CD4-positive, alpha-beta T cell treated with Interferon alpha-2 for 1 hour (primary cell): ENCODE data around the gene ZBTB7C.

Source experiments
- DNase-seq, 2 donors: peaks; one replicate each; pipeline ENCODE4 v3.0.0-alpha.2; 2020 to 2022

ZBTB7C gene

DNA sequence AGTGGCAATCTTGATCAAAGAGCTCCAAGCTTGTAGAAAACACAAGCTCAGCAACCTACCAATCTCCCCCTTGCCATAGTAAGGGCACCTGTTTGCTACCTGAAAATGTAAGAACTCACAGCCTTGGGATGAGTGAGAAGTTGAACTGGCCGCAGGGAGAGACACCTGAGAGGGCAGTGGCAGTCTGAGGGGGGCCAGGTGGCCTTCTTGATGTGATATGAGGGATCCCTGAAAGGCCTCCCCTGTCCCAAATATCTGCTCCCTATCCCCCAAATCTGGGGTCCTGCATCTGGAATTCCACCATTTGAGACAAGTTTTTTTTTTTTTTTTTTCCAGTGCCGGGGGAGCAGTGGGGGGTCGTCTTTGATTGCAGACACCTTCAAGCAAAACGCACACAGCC, 248.6 kb downstream of the ZBTB7C start:
- no peak for DNase-seq

DNA sequence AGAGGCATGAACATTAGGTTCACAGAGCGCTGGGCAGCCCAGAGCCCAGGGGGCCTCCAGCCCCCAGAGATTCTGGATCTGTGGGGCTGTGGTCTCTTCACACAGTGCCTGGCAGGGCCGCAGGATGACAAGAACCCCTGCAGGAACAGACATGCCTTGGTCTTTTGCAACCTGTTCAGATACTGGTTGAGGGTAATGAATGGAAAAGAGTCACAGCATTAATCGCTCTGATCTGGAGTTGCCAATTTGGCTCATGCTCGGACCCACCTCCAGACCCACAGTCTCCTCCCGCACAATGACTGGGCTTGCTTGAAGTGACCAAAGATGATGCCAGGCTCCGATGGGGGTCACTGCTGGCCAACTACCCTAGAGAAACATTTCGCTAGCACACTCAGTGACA, 249.4 kb downstream of the ZBTB7C start:
- no peak for DNase-seq

DNA sequence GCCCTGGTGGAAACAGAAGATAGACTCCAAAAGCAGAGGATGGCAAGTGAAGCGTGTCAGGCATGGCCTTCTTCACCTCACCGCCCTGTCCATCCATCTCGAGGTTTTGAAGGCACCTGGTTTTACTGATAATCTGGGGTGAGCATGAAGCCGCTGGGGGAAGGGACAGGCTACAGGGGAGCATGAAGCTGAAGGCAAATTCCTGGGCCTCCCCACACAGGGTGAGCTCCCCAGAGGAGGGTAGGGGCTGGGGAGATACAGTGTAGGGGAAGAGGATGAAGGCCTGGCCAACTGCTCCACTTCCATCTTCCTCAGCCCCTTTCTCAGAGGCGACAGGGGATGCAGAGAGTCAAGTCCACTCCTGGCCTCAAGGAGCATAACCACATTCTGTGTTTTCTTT, 250.5 kb downstream of the ZBTB7C start:
- DNase-seq: no peak

DNA sequence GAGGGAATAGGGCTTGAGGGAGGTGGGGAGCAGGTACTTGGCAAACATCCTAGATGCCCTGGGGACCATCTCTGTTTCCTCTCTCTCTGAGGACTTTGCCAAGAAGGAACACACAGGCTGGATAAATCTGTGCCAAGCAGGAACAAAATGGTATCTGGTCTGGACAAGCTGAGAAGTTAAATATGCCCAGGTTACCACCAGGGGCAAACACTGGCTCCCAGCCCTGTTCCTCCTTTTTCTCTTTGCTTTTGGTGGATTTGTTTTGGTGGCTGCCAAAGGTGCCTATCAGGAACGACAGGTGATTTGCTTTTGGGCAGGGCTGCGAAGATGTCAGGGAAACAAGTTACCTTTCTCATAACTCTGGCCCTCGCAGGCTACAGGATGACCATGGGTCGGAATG, 251.2 kb downstream of the ZBTB7C start:
- DNase-seq: no peak

DNA sequence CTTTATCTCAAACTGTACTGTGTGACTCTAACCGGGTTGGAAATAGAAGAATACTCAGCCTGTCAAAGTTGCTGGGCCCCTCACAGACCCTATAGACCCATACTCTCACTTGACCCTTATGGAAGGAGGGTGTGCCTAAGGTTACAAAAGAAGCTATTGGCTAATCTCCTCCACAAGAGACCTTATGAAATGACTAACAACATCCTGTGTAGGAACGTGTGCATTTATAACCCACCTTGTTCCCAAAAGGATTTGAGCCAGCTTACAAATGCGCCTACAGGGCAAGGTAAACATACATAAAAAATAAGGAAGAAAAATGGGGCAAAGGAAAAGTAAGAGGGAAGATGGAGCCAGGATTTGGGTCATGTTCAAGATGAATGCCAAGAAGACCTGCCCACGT, 253.3 kb downstream of the ZBTB7C start:
- no peak for DNase-seq

DNA sequence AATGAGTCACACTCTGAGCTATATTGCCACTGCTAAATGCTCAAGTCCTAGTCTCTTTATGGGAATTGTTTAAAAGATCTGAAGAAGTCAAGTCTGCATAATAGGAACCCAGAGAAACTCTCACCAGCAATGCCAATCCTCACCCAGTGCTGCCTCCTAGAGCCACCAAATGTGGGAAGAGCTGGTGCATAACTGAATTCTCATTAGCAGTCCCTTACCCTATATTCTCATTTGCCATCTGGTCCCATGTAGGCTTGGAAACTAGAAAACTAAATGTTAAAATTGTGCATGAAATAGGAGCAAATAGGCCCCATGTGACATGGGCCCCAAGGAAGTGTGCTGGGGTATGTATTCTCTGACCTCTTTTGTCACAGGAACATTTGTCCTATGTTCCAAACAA, 254.4 kb downstream of the ZBTB7C start:
- DNase-seq: no peak

DNA sequence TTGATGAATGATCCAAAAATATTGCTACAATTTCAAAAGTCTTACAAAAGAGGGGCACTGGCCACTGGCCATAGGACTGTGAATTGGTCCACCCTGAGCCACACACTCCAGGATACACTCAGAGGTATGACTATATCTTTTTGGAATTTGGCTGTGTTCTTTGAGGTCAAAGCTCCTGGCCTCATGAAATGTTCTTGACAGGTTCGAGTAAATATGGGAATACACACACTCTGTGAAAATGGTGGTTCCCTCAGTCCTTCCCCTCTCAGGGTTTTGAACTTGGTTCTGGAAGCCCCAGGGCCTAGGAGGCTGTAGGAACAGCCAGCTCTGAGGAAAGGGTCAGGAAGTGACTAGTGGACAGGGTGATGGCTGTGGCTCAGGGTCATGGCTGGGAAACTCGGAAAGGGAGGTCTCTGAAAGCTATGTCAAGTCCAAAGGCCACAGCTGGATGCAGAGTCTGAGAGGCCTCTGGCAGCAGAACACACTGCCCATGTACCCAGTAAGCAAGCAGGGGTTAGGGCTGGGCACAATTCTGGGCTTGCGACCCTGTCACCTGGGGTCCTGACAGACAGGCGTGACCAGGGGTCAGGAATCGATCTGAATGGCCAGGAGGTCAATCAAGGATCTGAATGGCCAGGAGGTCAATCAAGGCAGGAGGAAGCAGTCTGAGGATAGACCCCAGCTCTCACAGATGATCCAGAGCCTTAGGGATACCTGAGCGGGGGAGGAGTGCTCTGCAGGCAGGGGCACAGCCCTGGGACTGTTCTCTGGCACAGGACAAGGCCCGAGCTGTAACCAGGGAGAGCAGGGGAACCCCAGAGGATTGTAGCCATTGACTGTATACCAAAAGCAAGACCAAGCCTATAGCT, 255.3 kb downstream of the ZBTB7C start:
- no peak for DNase-seq

DNA sequence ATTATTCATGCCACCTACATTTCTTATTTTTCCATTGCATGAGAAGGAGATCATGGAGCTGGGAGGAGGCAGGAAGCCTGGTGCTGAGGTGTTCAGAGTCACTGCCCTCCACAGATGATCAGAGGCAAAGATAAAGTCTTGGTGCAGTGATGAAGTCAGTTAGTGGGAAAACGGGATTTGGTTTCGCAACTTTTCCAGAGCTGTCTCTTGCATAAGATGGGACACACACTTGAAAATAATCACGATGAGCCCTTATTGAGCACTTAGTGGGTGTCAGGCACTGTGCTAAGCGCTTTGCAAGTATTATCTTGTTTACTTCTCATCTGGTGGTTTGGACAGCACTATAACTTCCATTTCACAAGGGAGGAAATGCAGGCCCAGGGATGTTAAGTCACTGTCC, 256.6 kb downstream of the ZBTB7C start:
- no peak for DNase-seq

DNA sequence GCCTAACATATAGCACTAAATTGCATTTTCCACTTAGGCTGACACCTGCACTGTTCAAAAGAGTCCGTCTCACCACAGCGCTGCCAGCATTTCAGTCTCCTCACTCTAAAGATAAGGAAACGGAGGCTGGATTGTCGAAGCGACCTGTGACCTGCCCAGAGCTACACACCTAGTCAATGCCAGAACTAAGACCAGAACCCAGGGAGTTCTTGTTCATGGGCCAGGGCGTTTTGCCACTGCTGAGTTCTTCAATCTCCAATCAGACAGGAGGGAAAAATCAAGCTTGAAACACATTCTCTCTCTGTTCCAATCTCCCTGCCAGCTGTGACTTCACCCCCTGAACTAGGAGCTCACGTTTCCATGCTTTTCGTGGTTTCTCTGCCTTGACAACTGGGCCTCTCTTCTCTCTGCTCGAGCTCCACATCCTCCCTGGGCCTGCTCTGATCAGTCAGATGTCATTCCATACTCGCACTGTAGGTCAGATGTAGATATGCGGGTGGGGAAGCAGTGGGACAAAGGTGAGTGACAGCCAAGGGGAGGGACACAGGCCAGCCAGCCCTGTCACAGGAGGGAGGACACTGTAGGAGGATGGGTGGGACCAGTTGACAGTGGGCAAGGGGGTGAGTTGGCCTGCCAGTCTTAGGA, 257.6 kb downstream of the ZBTB7C start:
- no peak for DNase-seq

DNA sequence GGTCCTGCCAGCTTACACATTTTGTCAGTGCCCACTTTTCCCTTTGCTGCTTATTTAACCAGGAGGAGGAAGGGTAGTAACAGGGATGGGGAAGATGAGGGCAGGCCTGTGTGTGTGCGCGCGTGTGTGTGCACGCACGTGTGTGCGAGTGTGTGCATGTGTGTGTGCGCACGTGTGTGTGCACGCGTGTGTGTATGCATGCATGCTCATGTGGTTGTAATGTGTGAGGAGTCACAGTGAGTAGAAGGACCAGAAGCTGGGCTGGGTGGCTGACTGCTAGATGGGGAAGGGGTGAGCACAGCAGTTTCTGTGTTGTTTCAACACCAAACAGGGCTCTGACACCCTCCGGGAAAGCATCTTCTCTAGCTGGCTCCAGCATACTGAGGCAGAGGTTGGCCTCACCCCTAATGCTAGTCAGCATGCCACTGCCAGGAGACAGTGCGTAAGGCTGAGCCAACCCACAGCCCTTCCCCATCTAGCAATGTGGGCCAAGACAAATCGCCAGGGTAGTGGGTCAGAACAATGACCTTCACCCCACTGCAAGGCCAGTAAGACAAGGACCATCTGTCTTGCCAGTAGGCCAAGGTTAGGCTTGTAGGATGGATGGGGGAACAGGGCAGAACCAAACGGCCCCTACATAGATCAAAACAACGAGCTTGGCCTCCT, 260.0 kb downstream of the ZBTB7C start:
- no peak for DNase-seq

DNA sequence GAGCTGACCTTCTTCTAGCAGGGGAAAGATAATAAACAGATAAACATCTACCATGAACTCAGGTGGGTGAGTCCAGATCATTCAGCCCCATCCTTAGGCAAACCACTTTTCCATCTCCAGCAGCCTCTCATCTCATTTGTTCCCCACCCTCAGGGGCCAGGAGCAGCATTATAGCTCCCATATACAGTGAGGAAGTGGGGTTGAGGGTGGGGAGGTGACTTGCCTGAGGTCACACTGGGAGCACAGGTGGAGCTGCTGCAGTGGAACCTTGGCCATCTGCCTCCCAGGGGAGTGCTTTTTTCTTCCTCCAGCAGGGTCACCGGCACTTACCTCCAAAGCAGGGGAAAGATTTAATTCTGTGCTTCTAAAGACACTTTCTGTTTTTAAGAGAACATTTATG, 266.2 kb downstream of the ZBTB7C start:
- no peak for DNase-seq

DNA sequence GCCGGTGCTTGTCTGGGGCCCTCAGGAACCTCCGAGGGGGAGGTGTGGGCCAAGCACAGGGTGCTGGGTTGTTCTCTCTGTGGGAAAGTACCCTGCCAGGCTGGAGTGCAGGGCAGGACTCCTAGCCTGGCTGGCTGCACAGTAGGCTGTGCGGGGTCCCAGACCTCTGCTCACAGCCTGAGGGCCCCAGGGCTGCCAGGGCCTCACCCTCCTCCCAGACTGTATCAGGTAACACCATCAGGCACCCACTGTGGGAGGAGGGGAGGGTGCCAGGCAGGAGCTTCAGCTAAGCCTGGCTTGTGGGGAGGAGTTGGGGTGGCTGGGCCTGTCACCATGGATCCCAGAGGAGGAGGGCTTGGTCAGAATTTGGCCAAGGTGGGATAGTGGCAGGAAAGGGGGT, 266.8 kb downstream of the ZBTB7C start:
- no peak for DNase-seq

DNA sequence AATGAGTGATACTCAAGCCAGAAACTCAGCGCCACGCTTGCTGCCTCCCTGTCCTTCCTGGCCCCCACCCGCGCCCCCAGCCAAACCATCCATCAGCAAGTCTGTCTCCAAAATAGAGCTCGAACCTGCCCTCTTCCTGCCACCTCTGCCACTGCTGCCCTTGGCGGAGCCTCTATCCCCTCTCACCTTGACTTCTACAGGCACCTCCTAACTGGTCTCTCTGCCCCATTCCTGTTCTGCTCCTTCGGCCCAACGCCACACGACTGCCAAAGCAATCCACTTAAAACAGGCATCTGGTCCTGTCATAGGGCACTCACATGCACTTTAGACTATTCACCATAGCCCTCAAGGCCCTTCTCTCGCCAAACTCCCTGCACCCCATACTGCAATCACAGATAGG, 268.5 kb downstream of the ZBTB7C start:
- no peak for DNase-seq

DNA sequence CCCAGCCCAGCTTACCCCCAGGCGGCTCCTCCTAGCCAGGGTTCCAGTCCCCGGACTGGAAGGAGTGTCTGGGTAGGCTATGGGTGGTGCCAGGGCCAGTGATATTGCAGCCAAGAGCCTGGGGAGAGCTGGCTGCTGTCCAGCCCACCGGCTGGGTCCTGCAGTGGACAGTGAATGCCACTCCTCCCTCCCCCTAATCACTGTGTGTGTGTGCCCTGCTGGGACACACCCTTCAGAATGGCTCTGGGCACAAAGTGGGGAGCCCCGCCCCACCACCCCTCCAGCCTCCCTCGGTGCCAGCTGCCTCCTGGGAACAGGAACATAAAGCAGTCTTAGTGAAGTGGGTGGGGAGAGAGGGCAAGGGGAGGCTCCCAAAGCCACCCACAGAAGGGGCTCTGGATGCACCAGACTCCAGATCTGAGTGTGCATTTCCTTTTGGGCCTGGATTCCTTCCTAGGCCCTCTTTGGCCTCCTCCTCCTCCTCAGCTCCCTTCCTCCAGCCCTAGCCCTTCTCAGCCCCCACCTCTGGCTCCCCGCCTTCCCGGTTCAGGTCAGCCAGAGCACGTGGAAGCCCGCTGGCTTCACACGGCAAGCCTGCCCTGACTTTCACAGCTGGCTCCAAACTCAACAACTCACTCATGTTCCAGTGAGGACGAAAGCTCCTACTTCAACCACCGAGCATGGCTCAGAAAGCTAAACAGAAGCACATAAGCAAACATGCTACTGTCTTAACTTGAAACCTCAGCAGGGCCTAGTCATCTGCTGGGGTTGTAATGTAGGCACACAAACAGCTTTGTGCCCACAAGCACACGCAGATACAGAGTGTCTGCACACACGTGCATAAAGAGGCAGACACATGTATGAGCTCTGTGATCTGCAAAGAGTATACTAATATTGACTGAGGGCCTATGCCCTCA, 269.5 kb downstream of the ZBTB7C start:
- no peak for DNase-seq

DNA sequence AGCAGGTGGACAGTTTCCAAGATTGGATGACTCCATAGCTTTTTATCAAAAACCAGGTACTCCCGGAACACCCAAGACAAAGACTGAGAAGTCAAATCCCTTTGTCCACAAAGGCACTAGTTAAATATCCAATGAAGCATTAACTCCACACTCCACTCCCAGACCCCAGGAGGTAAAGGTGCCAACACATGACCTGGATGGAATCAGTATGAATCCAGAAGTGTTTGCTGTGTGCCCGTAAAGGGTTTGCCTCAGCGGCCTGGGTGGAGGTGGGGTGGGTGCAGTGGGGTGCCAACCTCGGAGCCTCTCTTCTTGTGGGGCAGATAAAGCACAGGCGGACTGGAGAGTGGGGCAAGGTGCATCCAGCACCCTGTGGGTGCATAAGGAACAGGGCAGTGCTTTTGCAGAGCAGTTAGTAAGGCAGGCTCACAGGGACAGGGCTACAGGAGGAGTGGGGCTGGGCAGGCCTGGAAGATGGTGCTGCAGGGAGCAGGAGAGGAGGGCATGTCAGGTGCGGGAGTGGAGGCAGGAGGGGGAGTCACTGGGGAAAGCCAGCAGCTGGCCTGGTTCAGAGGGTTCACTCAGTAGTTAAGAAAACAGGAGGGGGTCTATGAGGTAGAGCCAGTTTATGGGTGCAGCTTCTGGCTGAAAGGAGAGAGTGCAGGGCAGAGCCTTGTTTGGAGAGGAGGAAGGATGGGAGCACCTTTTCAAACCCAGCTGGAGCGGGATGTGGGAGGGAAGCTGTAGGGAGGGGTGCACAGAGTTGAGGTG, 270.3 kb downstream of the ZBTB7C start:
- DNase-seq: no peak

DNA sequence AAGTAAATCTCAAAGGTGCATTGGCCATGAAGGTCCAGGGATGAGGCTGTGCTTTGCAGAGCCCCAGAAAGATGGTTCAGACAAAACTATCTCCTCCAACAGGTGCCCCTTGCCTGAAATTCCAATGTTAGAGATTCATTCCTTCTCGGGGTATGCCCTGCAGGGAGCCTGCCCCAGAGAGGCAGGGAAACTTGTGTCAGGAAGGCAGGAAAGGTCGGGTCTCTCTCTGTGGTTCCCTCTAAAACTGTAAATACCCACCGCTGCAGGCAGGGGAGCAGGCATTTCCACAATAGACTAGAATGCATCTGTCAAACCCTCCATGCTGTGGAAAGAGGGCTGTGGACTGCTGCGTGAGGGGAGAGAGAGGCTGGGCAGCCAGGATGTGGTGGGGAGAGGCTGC, 271.0 kb downstream of the ZBTB7C start:
- no peak for DNase-seq

DNA sequence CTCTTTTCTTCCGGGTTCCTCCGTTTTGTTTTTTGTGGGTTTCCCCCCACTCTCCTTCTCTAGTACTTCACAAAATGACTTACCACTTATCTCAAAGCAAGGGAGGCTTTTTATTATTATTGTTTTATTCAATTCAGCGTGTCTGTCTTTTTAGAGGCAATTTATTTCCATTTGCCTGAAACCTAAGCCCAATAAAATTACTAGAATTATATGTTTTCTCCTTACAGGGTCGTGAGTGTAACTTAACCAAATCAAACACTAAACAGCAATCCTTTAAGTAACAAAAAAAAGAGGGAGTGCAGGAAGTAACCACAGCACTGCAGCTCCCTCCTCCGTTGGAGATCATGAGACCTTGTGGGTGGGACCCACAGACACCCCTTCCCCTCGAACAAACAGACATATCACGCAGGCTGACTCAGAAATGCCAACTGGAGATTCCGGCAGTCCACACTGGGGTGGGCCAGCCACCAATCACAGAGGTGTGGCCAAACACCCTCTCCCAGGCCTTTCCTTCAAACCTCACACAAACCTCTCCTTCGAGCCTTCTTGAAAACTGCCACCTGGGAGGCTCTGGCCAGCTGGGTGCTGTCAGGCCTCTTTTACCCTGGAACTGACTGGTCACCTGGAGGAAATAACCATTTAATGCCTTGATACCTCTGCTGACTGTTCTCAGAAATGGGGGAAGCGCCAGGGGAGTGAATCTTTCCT, 271.7 kb downstream of the ZBTB7C start:
- DNase-seq: no peak

DNA sequence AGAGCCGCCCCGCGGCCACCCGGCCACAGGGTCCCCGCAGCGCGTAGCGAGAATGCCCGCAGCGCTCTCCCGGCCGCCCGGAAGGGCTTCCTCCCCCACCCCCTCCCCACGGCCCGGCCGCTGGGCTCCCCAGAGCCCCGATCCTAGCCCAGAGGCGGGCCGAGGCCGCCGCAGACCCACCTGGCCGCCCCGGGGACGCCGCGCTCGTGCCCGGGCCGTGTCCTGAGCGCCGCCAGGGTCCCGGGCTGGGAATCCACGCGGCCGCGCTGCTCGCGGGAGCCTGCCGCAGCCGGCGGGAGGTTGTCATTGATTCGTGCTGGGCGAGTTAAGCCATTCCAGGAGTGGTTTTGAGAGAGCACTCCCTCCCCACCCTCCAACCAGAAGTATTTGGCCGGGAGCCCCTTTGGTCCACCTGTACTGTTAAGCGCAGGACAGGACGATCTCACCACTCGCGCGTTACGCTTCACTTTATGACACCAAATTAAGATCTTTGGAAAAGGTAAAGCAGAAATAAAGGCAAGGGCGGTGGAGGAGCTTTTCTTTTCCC, 272.3 kb downstream of the ZBTB7C start:
- DNase-seq: no peak

DNA sequence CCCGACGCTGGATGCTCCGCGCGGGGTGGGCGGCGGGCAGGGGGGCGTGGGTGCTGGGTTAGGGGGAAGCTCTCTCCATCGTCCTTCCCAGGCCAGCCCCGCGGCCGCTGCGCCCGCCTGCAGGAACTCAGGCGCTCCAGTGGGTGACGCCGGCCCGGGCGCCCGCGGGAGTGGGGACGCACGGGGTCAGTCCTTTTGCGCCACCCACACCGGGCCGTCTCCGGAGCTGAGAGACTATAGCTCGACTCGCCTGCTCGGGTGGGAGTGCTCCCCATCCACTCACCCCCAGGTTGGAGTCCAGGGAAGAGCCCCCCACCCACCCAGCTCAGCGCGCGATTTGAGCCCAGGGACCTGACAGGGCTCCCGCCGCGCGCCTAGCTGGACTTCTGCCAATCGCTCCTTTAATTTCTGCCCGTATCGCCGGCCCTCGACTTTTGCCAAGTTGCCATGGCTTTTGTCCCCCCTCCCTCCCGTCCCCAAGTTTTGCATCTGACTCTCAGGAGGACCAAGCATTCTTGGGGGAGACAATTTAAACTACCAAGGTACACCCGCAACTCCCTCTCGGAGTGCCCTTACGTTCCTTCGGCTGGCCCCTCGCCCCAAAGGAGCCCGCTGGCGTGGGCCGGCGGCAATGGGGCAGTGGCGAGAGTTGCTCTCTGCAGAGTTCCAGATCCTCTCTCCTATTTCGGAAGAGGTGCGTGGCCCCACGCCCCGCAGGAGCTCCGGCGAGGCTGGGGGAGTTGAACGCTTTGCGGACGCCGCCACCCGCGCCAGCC, 272.9 kb downstream of the ZBTB7C start:
- DNase-seq: no peak

DNA sequence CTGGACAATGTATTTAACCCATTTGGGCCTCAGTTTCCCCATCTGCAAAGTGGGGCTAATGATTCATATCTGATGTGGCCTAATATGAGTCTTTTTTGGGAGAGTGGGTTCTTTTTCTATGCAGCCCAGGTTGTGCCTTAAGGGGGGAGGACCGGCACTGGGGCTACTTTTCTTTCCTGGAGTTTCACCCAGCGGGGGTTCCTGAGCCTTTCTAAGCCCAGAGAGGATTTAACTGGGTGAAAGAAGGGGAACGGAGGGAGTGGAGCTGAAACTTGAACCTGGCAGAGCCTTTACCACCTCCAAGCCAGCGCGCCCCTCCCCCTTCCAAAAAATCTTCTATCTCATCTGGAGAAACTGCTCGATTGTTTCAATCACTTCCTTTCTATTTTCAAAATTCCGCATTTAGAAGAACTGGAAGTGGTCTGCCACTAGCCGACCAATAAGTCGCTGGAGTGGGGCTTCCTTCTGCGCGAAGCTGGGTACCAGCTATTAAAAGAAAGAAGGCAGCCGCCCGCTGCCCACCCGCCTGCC, 273.7 kb downstream of the ZBTB7C start:
- DNase-seq: no peak
